CD4-positive, alpha-beta T cell treated with Interleukin-12 subunit alpha and Interleukin-12 subunit beta, for 1 hour (primary cell): ENCODE results near the gene CD300LG.
"Not testable (repeated sequence)": the region's sequence is repeated elsewhere in the genome, so short reads cannot be mapped to it uniquely, and the experiment has no call there.

Experiments used
- DNase-seq: peaks from one replicate; pipeline ENCODE4 v3.0.0-alpha.2; 2020

Gene CD300LG

GRCh38 chr17:43857141-43857540 is 10.2 kb downstream of the CD300LG start:
- no peak for DNase-seq

DNA sequence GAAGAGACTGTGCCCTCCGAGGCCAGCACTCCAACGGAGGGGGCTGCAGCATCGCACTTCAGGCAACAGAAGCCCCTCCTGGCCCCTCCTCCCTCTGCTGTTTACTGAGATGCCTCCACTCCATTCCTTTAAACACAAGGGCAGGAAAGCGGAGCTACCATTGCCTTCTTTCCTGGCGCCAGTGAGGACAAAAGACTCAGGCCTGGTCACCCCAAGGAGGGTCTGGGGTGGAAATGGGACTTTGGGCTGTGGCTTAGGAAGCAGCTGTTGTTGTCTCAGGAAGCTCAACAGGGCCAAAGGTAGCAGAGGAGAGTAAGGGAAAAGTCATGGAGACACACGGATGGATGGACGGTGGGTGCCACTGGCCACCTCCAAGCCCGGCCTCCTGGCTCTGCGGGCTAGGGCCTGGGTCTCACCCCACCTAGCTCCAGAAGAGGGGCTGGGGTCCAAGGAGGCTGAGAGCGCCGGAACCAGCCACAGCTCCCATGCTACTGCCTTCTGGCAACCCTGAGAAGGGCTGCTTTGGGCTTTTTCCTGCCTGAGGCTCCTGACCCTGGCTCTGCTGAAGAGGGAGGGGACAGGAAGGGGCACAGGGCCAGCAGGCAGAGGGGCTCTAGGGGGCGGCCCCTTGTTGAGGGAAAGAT is 11.1 kb downstream of the CD300LG start:
- no peak for DNase-seq

- no peak for DNase-seq
These were observed 13.2 kb downstream of the CD300LG start for GRCh38 chr17:43860077-43860725.

- no peak for DNase-seq
These were observed 14.1 kb downstream of the CD300LG start for GRCh38 chr17:43860927-43861622.

GRCh38 chr17:43861960-43862359 is 15.0 kb downstream of the CD300LG start:
- DNase-seq, result no peak

DNA sequence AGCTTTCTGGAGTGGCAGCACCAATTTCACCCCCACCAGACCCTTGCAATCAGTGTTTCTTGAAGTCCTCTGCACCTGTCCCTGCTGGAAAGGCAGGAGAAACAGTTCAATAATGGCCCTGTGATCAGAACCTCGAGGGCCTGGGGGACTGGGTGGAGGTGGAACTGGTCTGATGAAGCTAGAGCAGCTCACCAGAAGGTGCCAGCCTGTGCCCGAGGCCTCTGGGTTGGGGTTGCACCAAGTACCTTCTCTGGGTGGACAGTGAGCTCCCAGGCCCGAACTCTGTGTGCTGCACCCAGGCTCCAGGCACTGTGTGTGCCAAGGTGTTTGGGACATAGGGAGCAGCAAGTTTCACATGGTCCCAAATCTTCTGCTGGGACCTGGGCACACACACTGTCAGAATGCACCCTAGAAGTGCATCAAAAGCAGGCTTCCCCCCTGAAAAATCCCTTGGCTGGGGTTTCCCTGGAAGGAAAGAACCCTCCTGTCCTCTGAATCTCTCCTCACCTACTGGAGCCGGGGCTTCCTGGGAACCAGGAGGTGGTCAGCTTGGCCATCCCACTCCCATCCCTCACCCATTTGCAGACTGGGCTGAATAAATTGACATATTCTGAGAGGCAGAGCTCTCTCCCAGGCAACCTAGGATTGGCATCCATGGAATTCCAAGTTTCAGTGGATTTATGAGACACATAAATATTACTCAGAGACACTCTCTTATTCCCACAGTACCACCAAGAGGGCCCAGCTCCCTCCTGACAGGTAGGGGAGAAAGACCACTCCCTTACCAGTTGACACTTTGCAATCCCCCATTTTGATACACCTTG is 17.4 kb downstream of the CD300LG start:
- no peak for DNase-seq

DNA sequence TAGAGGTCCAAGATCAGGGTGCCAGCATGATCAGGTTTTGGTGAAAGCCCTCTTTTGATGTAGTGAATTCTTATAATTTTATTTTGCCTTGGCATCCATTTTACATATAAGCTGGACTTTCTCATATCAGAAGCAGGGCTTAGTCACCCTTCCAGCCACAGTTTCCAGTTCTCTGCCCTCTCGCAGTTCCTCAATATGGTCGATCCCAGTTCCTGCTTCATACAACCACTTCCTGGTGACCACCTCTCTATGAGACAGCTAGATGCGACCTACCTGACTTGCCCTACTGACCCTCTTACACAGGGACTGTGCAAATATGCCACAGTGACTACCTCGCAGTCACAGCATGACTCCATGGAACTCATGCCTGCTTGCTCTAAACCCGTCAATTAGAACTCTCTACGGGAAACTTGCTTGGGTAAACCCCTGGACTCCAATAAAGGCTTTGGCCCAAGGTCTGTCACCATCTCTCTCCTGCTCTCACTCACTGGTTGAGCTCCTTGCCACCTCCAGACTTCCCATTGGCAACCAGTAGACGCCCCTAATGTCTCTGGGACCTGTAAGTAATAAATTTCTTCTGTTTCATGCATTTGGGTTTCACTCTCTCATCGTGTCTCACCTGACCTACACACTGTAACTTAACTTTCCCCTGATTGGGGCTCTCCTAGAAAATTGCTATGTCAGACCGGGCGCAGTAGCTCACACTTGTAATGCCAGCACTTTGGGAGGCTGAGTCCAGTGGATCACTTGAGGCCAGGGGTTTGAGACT is 21.4 kb downstream of the CD300LG start:
- no peak for DNase-seq

- DNase-seq, result not testable (repeated sequence)
These were observed 22.1 kb downstream of the CD300LG start for GRCh38 chr17:43869031-43869430.

DNA sequence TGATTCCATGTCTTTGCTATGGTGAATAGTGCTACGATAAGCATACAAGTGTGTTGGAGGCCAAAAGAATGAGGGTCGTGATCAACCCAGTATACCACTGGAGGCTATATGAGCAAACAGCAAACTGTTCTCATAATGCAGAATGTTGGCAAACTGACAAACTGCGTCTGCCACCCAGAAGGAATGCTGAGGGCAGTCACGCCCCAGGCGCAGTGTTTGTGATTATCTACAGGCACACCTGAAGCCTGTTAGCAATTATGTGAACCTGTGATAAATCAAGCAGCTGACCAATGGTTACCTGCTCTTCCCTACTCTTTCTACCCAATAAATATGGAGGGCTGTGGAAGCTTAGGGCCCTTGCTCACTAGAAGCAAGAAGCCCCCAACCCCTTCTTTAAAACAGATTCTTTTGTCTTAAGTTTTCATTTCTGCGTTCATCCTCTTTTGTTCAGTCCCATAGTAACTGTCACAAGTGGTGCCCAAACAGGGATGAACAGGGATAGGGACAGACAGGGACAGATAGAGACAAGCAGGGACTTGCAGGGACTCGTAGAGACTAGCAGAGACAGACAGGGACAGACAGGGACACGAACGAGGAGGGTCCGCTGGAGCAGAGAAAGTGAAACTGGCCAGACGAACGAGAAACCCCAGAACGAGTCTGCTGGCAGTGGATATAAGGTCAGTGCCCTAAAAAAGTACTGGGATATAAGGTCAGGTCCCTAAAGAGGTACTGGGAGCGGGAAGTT is 25.1 kb downstream of the CD300LG start:
- no peak for DNase-seq

DNA sequence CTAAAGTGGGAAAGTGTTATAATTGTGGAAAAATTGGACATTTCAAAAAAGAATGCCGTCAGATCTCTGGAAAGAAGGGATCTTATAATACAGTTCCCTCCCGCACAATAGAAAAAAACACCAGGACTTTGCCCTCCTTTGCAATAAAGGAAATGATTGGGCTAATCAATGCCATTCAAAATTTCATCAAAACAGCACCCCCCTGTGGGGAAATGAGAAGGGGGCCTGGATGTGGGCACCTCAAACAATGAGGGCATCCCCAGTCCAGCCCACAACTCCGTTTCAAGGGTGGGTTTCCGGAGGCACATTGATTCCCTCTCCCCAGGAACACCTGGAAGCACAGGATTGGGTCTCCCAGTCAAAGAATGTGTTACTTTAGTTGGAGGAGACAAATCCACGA is 26.1 kb downstream of the CD300LG start:
- DNase-seq, result no peak

- DNase-seq, result no peak
These were observed 26.8 kb downstream of the CD300LG start for GRCh38 chr17:43873815-43874214.

DNA sequence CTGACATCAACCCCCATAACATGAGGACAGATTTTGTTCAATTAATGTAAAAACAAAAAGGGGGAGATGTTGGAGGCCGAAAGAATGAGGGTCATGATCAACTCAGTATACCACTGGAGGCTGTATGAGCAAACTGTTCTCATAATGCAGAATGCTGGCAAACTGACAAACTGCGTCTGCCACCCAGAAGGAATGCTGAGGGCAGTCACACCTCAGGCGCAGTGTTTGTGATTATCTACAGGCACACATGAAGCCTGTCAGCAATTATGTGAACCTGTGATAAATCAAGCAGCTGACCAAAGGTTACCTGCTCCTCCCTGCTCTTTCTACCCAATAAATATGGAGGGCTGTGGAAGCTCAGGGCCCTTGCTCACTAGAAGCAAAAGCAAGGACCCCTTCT is 27.3 kb downstream of the CD300LG start:
- no peak for DNase-seq

GRCh38 chr17:43875476-43876147 is 28.6 kb downstream of the CD300LG start:
- DNase-seq, result no peak

DNA sequence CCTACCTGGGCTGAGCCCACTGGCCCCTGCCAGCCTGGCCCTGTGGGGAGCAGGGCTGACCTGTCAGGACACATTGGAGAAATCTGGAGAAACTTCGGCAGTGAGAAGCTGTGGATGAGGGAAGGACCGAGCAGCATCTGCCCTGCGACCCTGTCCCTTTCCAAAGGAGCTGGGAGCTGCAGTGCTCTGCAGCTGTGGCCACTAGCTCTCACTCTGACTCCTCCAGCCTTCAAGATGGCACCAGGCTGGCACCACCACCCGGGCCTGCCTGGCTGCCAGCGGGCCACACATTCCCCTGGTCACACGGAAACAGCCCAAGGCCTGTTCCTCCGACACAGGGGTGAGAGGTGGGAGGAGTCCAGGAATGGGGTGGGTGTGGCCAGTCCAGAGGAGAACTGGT is 30.1 kb downstream of the CD300LG start:
- DNase-seq, result no peak

GRCh38 chr17:43877451-43878155 is 30.6 kb downstream of the CD300LG start:
- no peak for DNase-seq

- peak; percentile 59 for DNase-seq
These were observed 31.5 kb downstream of the CD300LG start for GRCh38 chr17:43878260-43879175.

GRCh38 chr17:43879723-43880419 is 32.9 kb downstream of the CD300LG start:
- DNase-seq, result no peak

- DNase-seq, result peak; percentile 46
These were observed 33.5 kb downstream of the CD300LG start for GRCh38 chr17:43880420-43880991.
